Measurements from ENCODE around the gene CNOT4. TPM values are rescaled to one million over a fixed set of nuclear protein-coding genes. Genes with fewer than 3 reads are reported as not detected.

Gene CNOT4, protein sequence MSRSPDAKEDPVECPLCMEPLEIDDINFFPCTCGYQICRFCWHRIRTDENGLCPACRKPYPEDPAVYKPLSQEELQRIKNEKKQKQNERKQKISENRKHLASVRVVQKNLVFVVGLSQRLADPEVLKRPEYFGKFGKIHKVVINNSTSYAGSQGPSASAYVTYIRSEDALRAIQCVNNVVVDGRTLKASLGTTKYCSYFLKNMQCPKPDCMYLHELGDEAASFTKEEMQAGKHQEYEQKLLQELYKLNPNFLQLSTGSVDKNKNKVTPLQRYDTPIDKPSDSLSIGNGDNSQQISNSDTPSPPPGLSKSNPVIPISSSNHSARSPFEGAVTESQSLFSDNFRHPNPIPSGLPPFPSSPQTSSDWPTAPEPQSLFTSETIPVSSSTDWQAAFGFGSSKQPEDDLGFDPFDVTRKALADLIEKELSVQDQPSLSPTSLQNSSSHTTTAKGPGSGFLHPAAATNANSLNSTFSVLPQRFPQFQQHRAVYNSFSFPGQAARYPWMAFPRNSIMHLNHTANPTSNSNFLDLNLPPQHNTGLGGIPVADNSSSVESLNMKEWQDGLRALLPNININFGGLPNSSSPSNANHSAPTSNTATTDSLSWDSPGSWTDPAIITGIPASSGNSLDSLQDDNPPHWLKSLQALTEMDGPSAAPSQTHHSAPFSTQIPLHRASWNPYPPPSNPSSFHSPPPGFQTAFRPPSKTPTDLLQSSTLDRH
- 10 to 100 TPM; 21.9 to 24.6 TPM for total RNA-seq

DNA sequence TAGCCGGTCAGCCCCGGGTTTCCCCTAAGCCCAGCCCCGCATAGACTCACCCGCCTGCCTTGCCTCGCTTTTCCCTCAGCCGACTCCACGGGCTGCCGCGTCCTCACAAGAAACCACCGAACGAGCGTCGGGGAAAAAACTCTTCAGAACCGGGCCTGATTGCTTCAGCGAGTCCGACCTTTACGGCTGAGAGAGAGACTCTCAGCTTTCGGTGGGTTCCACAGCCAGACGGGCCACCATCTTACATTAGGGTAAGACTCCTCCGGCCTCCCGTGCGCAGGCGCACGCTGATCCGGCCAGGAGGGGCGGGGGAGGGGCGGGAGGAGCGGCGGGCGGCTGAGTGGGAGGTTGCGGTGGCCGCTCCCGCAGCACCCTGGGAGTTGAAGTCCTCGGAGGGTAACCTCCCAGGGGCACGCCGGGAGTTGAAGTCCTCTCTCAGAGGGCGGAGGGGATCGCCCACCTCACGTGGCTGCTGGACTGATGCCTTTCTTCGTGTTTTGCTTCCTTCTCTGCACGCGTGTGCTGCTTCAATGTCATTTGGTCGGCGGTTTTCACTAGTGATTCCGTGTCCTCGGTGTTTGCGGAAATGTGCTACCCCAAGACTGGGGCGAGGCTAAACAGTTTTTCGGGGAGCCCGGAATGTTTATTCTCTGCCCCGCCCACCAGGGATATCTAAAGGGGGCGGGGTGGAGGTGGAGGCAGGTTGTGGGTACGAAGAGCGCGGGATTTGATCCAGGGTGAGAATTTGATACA, at the start of gene CNOT4:
Gene CNOT4, minus strand, starts transcription at position 264 of the 753 bp plus-strand sequence. CDS start 71,771 bp downstream, outside the sequence.
- Mint-ChIP-seq H3K4me1 (peaks cover 15% of the 10 kb centered on the region), H3K9me3 (no peaks in the 10 kb centered on the region), H3K4me3 (no peak within 1 kb of the TSS), H3K27ac (no peak within 1 kb of the TSS), H3K27me3 (no peaks in the 10 kb centered on the region), H3K36me3 (ENCODE audit: low read depth) (peaks cover 2% of the 10 kb centered on the region)
- DNase-seq: peak; percentile 98
- ChIA-PET CTCF (interaction anchor here (1.0 to 1.3 kb wide), 3 partner anchors 95 to 229 kb away, joined by 4 to 7 read pairs (median 5); no protein-coding TSS in a partner anchor), POLR2A (interaction anchor here (1.4 to 1.8 kb wide), 3 partner anchors 48 to 153 kb away, joined by 5 to 8 read pairs (median 6); partner anchors contain the start of genes NUP205 and STMP1)

DNA sequence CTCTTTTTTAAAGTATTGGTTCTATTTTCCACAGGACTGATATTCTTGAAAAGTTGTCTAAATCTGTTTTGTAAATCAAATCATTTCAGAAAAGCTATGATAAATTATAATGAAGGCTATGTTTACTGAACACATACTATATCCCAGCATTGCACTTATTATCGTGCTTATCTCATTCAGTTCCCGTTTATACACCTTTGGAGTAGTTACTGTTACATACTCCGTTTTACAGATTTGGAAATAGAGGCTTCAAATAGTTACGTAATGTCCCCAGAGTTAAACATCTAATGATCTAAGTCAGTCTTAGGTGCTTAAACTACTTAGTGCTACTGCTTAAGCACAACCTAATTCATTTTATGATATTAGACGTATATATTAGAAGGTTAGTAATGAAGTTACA, 49.0 kb upstream of the CNOT4 start:
- ChIA-PET CTCF (interaction anchor here (1.2 to 2.0 kb wide), 3 partner anchors 18 to 285 kb away, joined by 3 to 6 read pairs (median 3); no protein-coding TSS in a partner anchor), POLR2A (interaction anchor here (0.6 to 2.1 kb wide), 8 partner anchors 8 to 388 kb away, joined by 3 to 8 read pairs (median 4); partner anchors contain the start of genes CNOT4, CYREN and STMP1)
- Mint-ChIP-seq H3K4me3 (no peak overlapping the region), H3K27ac (no peak overlapping the region), H3K4me1 (peaks cover 28% of the 10 kb centered on the region), H3K27me3 (peaks cover 7% of the 10 kb centered on the region), H3K36me3 (ENCODE audit: low read depth) (peaks cover 19% of the 10 kb centered on the region), H3K9me3 (no peaks in the 10 kb centered on the region)
- DNase-seq: no peak

DNA sequence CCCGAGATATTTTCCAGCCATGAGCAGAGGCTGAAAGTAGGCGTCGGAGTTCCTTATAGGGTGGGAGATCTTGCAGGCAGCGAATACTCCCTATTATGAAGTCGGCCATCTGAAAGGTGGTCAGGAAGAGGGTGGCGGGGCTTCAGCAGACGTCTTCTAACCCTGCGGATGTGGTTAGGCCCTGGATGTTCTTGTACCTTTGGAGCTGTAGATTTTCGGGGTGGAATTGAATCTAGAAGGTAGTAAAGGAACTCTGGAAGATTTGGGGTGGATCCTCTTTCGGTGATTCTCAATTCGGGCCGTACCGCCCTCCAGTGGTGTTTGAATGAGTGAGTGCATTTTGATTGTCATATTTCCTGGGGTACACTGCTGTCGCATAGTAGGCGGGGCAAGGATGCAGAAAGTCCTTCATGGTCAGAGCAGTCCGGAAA, 48.5 kb upstream of the CNOT4 start:
- ChIA-PET CTCF (interaction anchor here (1.2 to 2.0 kb wide), 4 partner anchors 12 to 284 kb away, joined by 3 to 6 read pairs (median 3); no protein-coding TSS in a partner anchor), POLR2A (interaction anchor here (0.6 to 2.1 kb wide), 8 partner anchors 9 to 388 kb away, joined by 3 to 8 read pairs (median 4); partner anchors contain the start of genes CNOT4, CYREN and STMP1)
- Mint-ChIP-seq H3K27me3 (peaks cover 7% of the 10 kb centered on the region), H3K36me3 (ENCODE audit: low read depth) (peaks cover 19% of the 10 kb centered on the region), H3K9me3 (no peaks in the 10 kb centered on the region), H3K27ac (no peak overlapping the region), H3K4me1 (peaks cover 27% of the 10 kb centered on the region), H3K4me3 (no peak overlapping the region)
- peak; percentile 73 for DNase-seq

DNA sequence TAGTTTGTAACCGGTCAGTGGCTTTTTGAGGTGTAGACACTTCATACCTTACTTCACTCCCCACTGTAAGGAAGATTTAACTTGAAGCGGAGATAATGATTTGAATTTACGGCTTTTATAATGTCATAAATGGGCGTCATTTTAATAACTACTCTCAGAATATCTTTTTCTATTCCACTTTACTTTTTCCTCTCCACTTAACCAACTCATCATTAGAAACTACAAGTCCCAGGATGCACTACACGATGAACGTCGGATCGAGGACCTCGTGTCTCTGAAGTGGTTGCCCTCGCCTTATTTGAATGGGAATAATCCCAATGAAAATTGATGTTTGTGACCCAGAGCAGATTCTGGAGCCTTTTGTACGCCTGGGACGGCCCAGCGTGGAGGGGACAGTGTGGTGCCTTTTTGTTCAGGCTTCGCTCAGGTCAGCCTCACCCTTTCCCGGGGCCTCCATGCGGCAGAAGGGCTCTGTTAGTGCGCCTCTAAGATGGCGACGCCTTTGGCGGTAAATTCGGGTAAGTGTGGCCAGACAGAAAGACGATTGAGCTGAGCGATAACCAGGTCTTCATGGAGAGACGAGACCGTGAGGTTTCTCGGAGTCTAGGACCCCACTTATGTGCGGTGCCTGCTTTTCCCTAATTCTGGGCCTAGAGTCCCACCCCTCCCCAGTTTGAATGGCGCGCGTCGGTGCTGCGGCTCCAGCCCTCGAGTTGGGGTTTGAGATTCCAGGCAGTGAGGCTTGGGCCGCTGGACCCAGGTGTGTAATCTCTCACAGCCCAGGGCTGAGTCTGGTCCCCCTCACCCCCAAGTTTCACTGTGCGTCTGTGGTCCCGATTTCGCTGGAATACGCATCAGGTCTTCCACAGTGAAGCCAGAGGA, 47.8 kb upstream of the CNOT4 start, which contains the start of gene NUP205:
Gene NUP205, plus strand, starts transcription at position 463 of the 882 bp plus-strand sequence. Its CDS starts 28 bp downstream, at position 491.
- peaks cover 7% of the 10 kb centered on the region for H3K27me3 Mint-ChIP-seq
- peak; percentile 79 for DNase-seq
- H3K27ac Mint-ChIP-seq: no peak within 1 kb of the TSS
- H3K4me1 Mint-ChIP-seq: peaks cover 24% of the 10 kb centered on the region
- H3K4me3 Mint-ChIP-seq: peak within 1 kb of the TSS; percentile 8
- H3K9me3 Mint-ChIP-seq: no peaks in the 10 kb centered on the region
- POLR2A ChIA-PET: interaction anchor here (1.1 to 2.1 kb wide), 6 partner anchors 12 to 387 kb away, joined by 3 to 8 read pairs (median 4); partner anchors contain the start of genes CNOT4, CYREN and STMP1
- CTCF ChIA-PET: interaction anchor here (0.6 to 2.0 kb wide), 4 partner anchors 12 to 106 kb away, joined by 3 to 6 read pairs (median 4); no protein-coding TSS in a partner anchor
- peaks cover 13% of the 10 kb centered on the region for H3K36me3 Mint-ChIP-seq (ENCODE audit: low read depth)

DNA sequence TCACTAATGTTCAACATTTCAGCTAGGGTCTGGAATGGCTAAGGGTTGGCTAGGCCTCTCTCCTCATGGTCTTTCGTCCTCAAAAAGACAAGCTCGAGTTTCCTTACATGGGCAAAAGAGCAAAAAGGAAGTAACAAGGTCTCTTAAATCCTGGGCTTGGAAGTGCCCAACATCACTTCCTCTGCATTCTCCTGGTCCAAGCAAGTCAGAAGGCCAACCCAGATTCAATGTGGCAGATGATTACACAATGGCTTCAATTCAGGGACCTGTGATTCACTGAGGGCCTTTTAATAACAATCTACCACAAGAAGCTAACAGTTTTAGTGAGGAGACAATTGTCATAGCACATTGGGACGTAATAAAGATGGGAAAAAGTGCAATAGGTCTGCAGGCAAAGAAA, 43.4 kb upstream of the CNOT4 start:
- no peaks in the 10 kb centered on the region for H3K36me3 Mint-ChIP-seq (ENCODE audit: low read depth)
- no peak overlapping the region for H3K4me3 Mint-ChIP-seq
- ChIA-PET POLR2A (no interaction called here), CTCF (interaction anchor here (1.3 kb wide), 1 partner anchor 278 kb away, joined by 3 read pairs; no protein-coding TSS in a partner anchor)
- no peak for DNase-seq
- H3K4me1 Mint-ChIP-seq: peaks cover 7% of the 10 kb centered on the region
- H3K27me3 Mint-ChIP-seq: peaks cover 7% of the 10 kb centered on the region
- no peak overlapping the region for H3K27ac Mint-ChIP-seq
- no peaks in the 10 kb centered on the region for H3K9me3 Mint-ChIP-seq

- no peak overlapping the region for H3K27ac Mint-ChIP-seq
- DNase-seq: no peak
- no peaks in the 10 kb centered on the region for H3K9me3 Mint-ChIP-seq
- peaks cover 14% of the 10 kb centered on the region for H3K27me3 Mint-ChIP-seq
- H3K4me1 Mint-ChIP-seq: peaks cover 7% of the 10 kb centered on the region
- no peaks in the 10 kb centered on the region for H3K36me3 Mint-ChIP-seq (ENCODE audit: low read depth)
- POLR2A ChIA-PET: no interaction called here
- CTCF ChIA-PET: interaction anchor here (1.0 to 1.1 kb wide), 2 partner anchors 33 to 49 kb away, joined by 3 read pairs; no protein-coding TSS in a partner anchor
- no peak overlapping the region for H3K4me3 Mint-ChIP-seq
Measured at GRCh38 chr7:135552148-135552547, 42.2 kb upstream of the CNOT4 start.

GRCh38 chr7:135550196-135550595, 40.3 kb upstream of the CNOT4 start:
- CTCF ChIA-PET: no interaction called here
- DNase-seq: no peak
- no peaks in the 10 kb centered on the region for H3K4me1 Mint-ChIP-seq
- peaks cover 9% of the 10 kb centered on the region for H3K27me3 Mint-ChIP-seq
- no peak overlapping the region for H3K27ac Mint-ChIP-seq
- POLR2A ChIA-PET: no interaction called here
- no peak overlapping the region for H3K4me3 Mint-ChIP-seq
- H3K36me3 Mint-ChIP-seq (ENCODE audit: low read depth): no peaks in the 10 kb centered on the region
- H3K9me3 Mint-ChIP-seq: no peaks in the 10 kb centered on the region

GRCh38 chr7:135541029-135541428, 31.1 kb upstream of the CNOT4 start:
- H3K27me3 Mint-ChIP-seq: peaks cover 12% of the 10 kb centered on the region
- DNase-seq: no peak
- no peaks in the 10 kb centered on the region for H3K36me3 Mint-ChIP-seq (ENCODE audit: low read depth)
- H3K4me3 Mint-ChIP-seq: no peak overlapping the region
- ChIA-PET CTCF (no interaction called here), POLR2A (no interaction called here)
- no peaks in the 10 kb centered on the region for H3K4me1 Mint-ChIP-seq
- H3K9me3 Mint-ChIP-seq: no peaks in the 10 kb centered on the region
- no peak overlapping the region for H3K27ac Mint-ChIP-seq

GRCh38 chr7:135539629-135540028, 29.7 kb upstream of the CNOT4 start:
- Mint-ChIP-seq H3K27me3 (peaks cover 15% of the 10 kb centered on the region), H3K4me3 (no peak overlapping the region), H3K27ac (no peak overlapping the region), H3K4me1 (no peaks in the 10 kb centered on the region), H3K36me3 (ENCODE audit: low read depth) (no peaks in the 10 kb centered on the region), H3K9me3 (no peaks in the 10 kb centered on the region)
- no peak for DNase-seq
- POLR2A ChIA-PET: no interaction called here
- CTCF ChIA-PET: no interaction called here

DNA sequence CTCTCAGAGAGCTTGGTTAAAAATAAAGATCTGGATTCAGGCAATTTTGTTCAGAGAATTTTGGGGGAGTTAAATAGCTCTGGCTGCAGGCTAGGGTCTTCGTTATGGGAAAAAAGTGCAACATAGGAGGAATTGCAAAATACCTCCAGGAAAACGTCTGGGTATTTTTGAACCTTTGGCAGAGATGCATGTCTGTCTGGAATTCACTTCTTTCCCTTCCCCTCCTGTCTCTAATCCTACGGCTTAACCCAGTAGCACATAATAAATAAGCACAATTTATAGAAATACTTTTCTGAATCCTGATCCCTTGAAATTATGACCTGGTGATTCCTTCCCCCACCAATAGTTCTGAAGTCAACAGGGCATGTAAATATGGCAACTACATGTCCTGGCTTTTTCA, 28.5 kb upstream of the CNOT4 start:
- Mint-ChIP-seq H3K36me3 (ENCODE audit: low read depth) (no peaks in the 10 kb centered on the region), H3K27ac (no peak overlapping the region), H3K9me3 (no peaks in the 10 kb centered on the region), H3K4me3 (no peak overlapping the region), H3K27me3 (peaks cover 17% of the 10 kb centered on the region), H3K4me1 (no peaks in the 10 kb centered on the region)
- DNase-seq: no peak
- CTCF ChIA-PET: interaction anchor here (0.5 kb wide), 1 partner anchor 167 kb away, joined by 3 read pairs; no protein-coding TSS in a partner anchor
- POLR2A ChIA-PET: no interaction called here

- DNase-seq: no peak
- H3K4me3 Mint-ChIP-seq: no peak overlapping the region
- no peaks in the 10 kb centered on the region for H3K36me3 Mint-ChIP-seq (ENCODE audit: low read depth)
- ChIA-PET POLR2A (no interaction called here), CTCF (no interaction called here)
- no peaks in the 10 kb centered on the region for H3K9me3 Mint-ChIP-seq
- no peak overlapping the region for H3K27ac Mint-ChIP-seq
- H3K27me3 Mint-ChIP-seq: peaks cover 18% of the 10 kb centered on the region
- H3K4me1 Mint-ChIP-seq: no peaks in the 10 kb centered on the region
Measured at GRCh38 chr7:135537905-135538304, 28.0 kb upstream of the CNOT4 start.

Data from activated CD4-positive, alpha-beta memory T cell treated with anti-CD3 and anti-CD28 coated beads, Interleukin-2, amount 10 ng/mL, durations not matched to agents 7 days and 5 days (primary cell).